Glutamatergic neuron (in vitro differentiated cells): ENCODE data around the gene CDR2L. TPM values are rescaled to one million over a fixed set of nuclear protein-coding genes. Genes with fewer than 3 reads are reported as not detected.

Experiments
- DNase-seq: peaks from one replicate; pipeline ENCODE4 v3.0.0; 2022
- H3K27ac Mint-ChIP-seq: one replicate; pipeline ENCODE4 v1.8.0; 2020; ENCODE audit warnings: mild to moderate bottlenecking, mixed read lengths, inconsistent platforms; ENCODE audit not compliant: unreplicated experiment
- H3K27me3 Mint-ChIP-seq: one replicate; pipeline ENCODE4 v1.8.0; 2020; ENCODE audit warnings: mild to moderate bottlenecking, moderate library complexity, mixed read lengths, inconsistent platforms; ENCODE audit not compliant: unreplicated experiment
- H3K36me3 Mint-ChIP-seq: one replicate; pipeline ENCODE4 v1.8.0; 2020; ENCODE audit warnings: mild to moderate bottlenecking, mixed read lengths, inconsistent platforms; ENCODE audit not compliant: unreplicated experiment
- H3K4me1 Mint-ChIP-seq: one replicate; pipeline ENCODE4 v1.8.0; 2020; ENCODE audit warnings: mild to moderate bottlenecking, low read depth, mixed read lengths, inconsistent platforms; ENCODE audit not compliant: unreplicated experiment
- H3K4me3 Mint-ChIP-seq: one replicate; pipeline ENCODE4 v1.8.0; 2020; ENCODE audit warnings: mild to moderate bottlenecking, mixed read lengths, inconsistent platforms; ENCODE audit not compliant: unreplicated experiment
- H3K9me3 Mint-ChIP-seq: one replicate; pipeline ENCODE4 v1.8.0; 2020; ENCODE audit warnings: mild to moderate bottlenecking, moderate library complexity, mixed read lengths, inconsistent platforms; ENCODE audit not compliant: unreplicated experiment
- total RNA-seq: library from RNA; stranded (reverse); fragmentation: NEBNext Ultra II Directional; extraction: Animal tissue kit (Norgen Biotek cat#: 25700); gene quantifications from one replicate; pipeline ENCODE4 v1.2.1, GENCODE V29; 2021; ENCODE audit not compliant: unreplicated experiment
- TF ChIP-seq, protein P1 (sequence below): fragments of 200-600 bp; sonication (generic); IDR thresholded peaks from one replicate; pipeline ENCODE4 v1.5.0; 2021; ENCODE audit not compliant: partially characterized antibody, unreplicated experiment

Gene CDR2L
- total RNA-seq, 1 donor from 2014 or later, result 59.4 TPM

DNA sequence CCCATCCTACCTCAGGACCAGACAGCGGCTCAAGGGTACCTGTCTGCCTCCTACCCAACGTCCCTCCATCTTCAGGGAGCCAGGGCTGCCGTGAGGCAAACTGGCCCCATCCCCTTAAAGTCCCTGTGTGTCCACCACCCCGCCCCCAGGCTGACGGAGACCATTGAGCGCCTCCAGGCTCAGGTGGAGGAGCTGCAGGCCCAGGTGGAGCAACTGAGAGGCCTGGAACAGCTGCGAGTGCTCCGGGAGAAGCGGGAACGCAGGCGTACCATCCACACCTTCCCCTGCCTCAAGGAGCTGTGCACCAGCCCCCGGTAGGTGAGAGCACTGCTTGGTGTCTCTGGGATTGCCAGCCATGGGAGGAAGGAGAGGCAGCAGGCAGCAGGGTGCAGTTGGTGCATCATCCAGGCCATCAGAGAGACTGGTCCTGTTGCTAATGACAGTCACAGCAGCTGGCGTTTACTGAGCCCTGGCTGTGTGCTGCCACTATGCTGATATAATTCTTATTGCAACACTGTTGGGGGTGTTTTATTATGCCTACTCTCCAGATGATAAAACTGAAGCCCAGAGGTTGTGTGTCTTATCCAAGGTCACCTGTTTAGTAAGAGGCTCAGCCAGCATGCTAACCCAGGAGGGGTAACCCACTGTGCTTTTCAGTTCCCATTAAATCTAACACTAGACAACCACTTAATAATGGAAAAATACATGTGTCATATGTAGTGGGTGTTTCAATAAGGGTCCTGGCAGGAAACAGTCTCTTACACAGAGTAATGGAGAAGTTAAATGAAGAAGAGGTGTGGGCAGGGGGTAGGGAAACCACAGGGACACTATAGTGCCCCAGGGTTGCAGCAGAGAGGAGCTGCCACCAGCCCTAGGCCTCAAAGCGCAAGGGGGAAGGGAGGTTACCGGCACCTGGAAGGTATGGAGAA is 14.7 kb downstream of the CDR2L start:
- Mint-ChIP-seq H3K4me1 (no peaks in the 10 kb centered on the region), H3K4me3 (no peak overlapping the region), H3K27ac (no peak overlapping the region), H3K36me3 (peaks cover 4% of the 10 kb centered on the region), H3K9me3 (peaks cover 9% of the 10 kb centered on the region), H3K27me3 (peaks cover 2% of the 10 kb centered on the region)
- TF ChIP-seq, protein P1, sequence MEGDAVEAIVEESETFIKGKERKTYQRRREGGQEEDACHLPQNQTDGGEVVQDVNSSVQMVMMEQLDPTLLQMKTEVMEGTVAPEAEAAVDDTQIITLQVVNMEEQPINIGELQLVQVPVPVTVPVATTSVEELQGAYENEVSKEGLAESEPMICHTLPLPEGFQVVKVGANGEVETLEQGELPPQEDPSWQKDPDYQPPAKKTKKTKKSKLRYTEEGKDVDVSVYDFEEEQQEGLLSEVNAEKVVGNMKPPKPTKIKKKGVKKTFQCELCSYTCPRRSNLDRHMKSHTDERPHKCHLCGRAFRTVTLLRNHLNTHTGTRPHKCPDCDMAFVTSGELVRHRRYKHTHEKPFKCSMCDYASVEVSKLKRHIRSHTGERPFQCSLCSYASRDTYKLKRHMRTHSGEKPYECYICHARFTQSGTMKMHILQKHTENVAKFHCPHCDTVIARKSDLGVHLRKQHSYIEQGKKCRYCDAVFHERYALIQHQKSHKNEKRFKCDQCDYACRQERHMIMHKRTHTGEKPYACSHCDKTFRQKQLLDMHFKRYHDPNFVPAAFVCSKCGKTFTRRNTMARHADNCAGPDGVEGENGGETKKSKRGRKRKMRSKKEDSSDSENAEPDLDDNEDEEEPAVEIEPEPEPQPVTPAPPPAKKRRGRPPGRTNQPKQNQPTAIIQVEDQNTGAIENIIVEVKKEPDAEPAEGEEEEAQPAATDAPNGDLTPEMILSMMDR, result no peak
- DNase-seq, result no peak

DNA sequence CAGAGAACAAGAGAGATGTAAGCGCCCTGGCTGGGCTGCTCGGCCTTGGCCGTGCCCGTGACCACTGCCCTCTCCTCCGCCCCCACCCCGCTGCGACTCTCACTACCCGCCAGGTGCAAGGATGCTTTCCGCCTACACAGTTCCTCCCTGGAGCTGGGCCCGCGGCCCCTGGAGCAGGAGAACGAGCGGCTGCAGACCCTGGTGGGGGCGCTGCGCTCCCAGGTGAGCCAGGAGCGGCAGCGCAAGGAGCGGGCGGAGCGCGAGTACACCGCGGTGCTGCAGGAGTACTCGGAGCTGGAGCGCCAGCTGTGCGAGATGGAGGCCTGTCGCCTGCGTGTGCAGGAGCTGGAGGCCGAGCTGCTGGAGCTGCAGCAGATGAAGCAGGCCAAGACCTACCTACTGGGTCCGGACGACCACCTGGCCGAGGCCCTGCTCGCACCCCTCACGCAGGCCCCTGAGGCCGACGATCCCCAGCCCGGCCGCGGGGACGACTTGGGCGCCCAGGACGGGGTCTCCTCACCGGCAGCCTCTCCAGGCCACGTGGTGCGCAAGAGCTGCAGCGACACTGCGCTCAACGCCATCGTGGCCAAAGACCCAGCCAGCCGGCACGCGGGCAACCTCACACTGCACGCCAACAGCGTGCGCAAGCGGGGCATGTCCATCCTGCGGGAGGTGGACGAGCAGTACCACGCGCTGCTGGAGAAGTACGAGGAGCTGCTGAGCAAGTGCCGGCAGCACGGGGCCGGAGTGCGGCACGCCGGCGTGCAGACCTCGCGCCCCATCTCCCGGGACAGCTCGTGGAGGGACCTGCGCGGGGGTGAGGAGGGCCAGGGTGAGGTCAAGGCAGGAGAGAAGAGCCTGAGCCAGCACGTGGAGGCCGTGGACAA is 15.9 kb downstream of the CDR2L start:
- Mint-ChIP-seq H3K4me3 (no peak overlapping the region), H3K27me3 (peaks cover 3% of the 10 kb centered on the region), H3K4me1 (no peaks in the 10 kb centered on the region), H3K36me3 (peaks cover 4% of the 10 kb centered on the region), H3K27ac (no peak overlapping the region), H3K9me3 (peaks cover 8% of the 10 kb centered on the region)
- TF ChIP-seq, protein P1, result no peak
- no peak for DNase-seq

DNA sequence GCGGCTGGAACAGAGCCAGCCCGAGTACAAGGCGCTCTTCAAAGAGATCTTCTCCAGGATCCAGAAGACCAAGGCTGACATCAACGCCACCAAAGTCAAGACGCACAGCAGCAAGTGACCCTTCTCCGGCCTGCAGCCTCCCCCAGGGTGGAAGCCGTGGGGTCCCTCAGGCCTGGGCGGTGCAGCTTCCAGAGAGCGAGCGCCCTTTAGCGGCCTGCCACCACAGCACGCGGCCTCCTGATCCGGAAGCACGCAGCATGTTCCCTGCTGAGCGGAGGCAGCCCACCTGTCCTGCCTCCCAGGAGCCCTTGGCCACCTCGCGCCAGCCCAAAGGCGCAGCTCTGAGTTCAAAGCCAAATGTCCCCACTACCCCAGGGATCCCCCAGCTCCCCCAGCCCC is 16.5 kb downstream of the CDR2L start:
- TF ChIP-seq, protein P1, result no peak
- peaks cover 8% of the 10 kb centered on the region for H3K9me3 Mint-ChIP-seq
- H3K36me3 Mint-ChIP-seq, result peaks cover 4% of the 10 kb centered on the region
- H3K27ac Mint-ChIP-seq, result no peak overlapping the region
- H3K4me1 Mint-ChIP-seq, result no peaks in the 10 kb centered on the region
- DNase-seq, result no peak
- H3K4me3 Mint-ChIP-seq, result no peak overlapping the region
- peaks cover 1% of the 10 kb centered on the region for H3K27me3 Mint-ChIP-seq

DNA sequence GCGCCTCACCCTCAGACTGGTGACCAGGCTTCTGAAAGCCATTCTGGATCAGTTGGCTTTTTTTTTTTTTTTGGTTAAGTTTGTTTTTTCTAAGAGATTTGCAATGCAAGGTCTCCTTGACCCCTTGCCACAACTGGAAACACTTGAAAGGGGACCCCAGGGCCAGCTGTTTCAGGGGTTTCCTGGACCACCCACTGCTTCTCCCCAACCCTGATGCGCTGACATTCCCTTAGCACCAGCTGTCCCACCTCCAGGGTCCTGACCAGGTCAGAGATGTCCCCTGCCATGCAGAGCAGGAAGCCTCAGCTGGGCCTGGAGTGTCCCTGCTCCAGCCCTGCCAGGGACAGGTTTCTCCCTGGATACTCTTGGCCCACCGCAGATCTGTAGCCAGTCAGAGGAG is 16.9 kb downstream of the CDR2L start:
- Mint-ChIP-seq H3K9me3 (peaks cover 8% of the 10 kb centered on the region), H3K27ac (no peak overlapping the region), H3K27me3 (peaks cover 1% of the 10 kb centered on the region), H3K36me3 (peaks cover 4% of the 10 kb centered on the region), H3K4me1 (no peaks in the 10 kb centered on the region), H3K4me3 (no peak overlapping the region)
- TF ChIP-seq, protein P1, result no peak
- no peak for DNase-seq
